ENCODE data around the gene LRP1B.
A peak's percentile ranks its signal among the peaks of the same experiment; 100 is the strongest.

Gene LRP1B

DNA sequence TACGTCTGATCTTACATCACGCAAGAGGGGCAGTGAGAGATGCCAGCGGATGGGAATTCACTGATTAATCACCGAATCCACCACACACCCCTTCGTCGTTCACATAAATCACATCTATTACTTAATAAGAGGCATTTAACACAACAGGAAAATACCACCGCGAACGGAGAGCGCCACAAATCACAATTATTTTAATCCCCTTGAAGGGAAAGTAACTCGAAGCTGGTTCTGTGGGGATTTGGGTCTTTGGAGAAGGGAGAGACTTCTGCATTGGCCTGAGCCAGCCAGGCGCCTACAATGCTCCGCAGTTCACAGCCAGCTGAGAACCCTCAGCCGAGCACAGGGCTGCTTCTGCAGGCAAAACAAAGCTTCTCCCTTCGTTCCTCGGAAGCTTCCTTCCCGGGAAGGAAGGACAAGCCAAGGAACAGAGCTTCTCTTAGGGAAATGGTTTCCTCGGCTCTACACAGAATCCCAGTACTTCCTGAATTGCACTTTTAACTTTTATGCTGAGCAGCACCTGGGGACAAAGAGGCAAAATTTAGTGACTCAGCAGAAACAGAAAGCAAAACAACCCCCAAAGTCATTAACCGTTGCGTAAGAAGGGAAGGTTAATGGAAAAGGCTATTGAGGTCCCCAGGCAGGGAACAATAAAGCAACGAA, at the start of gene LRP1B:
Gene LRP1B, minus strand, starts transcription at position 7 of the 660 bp plus-strand sequence. CDS start 287 bp downstream, outside the sequence.
- peak; percentile 40 for DNase-seq

DNA sequence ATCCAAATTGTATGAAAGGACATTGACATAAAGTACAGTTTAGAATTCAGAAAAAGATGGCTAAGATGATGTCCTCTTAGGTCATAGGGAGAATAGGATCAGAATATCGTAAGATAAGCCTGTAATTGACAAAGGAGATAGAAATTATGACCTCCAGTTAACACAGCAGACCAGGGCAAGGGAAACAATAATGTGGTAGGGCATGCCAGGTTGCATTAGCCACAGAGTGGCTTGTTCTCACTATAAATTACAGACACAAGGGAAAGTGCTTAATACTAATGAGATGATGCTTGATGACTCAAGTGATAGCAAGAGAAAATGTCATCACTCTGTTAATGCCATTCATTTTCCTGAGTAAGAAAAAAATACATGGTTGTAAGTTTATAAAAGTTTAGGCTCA, 48.9 kb upstream of the LRP1B start:
- no peak for DNase-seq

DNA sequence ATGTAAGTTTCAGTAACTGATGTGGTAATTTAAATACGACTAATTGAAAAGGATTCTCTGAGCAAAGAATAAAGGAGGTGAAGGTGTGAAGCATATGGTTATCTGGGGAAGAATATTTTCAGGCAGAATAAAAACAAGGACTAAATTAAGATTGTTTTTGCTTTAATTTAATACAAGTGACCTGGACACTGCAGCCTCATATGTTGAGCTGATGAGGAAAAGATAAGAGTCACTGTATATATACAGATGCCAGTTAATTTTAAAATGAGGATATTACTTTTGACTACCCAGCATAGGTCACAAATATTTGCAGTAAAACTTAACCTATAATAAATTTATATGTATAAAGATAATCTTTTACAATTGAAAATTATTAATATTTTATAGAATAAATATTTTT, 47.8 kb upstream of the LRP1B start:
- DNase-seq, result no peak

DNA sequence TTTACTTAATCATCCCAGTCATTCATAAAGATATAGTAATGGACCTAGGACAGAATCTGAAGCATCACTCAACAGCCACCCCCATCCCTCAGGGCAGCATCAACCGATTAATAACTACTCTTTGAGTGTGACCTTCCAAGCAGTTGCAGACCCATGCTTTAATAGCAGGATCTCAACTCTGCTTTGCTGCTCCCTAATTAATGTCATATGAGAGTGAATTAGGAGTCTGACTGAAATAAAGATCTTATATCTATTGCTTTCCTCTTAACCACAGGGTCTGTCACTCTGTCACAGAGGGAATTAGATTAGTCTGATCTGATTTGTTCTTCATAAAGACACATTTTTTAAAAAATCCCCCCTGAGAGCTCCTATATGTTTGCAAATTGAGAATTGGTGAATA, 46.1 kb upstream of the LRP1B start:
- no peak for DNase-seq

DNA sequence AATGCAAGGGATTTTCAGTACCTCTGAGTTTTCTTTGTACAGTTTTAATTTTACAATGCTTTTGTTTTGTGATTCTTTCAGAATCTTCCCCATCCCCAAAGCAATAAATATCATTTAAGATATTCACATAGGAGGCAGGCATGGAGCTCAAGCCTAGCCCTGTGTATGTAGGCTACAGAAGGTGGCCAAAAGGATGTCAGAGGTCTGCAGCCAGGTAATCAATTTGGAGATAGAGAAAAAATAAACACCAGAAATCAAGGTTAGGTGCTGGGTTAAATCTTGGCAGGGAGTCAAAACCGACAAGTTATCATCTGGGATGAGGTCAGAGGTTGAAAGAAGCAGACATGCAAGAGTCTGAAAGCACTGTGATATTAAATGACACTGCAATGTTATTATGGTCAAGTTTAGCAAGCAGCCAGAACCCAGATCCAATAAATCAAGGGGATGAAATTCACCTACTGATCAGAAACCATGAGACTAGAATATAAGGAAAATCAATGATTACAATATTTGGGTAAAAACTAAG, 45.1 kb upstream of the LRP1B start:
- DNase-seq, result no peak

DNA sequence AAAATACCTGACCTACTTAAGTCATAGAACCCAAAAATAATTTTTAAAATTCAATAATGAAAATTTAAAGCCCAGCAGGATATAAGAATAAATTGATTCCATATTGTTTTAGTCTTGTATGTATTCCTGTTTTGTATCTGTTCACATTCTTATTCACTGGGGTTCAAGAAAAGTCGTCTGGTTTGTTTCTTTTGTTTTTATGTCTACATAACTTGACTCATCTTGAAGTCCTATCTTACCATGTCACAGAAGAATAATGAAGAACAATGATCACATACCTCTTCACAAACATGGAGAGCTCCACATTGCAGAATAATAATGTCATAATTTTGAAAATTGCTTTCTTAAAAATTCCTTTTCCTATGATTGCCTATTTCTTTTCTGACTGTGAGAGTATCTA, 43.4 kb upstream of the LRP1B start:
- DNase-seq, result no peak

DNA sequence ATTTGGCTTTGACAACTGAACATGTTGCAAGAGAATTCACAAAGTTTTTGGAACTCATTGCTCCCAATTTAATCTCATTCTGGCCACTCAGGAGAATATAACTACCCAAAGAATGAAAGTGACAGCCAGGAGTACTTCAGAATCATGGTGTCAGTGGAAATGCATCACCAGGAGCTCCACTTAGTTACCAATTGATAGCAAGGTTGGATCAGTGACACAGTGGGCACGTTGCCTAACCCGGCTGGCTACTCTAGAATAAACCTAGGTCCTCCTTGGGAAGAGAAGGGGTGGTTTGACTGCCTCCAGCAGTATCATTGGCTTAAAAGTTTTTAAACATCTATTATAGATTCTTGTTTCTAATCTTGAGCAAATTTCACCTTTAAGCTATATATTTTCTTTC, 40.0 kb upstream of the LRP1B start:
- DNase-seq, result no peak

DNA sequence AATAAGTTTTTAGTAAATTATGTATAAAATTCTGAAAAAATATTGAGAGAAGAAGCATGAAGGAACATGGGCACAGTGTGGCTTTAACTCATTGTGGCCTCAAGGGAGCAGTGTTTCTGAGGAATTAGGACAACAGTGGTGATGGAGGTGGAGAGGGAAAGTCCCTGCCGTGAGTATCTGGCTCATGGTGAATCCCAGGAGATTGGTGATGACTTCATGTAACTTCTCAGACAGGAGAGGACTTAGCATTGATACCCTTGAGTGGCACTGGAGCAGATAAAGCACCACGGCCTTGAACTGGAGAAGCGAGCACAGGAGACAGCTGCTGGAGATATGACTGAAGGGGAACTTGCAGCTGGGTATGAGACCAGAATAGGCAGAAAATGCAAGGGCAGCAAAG, 35.0 kb upstream of the LRP1B start:
- no peak for DNase-seq

DNA sequence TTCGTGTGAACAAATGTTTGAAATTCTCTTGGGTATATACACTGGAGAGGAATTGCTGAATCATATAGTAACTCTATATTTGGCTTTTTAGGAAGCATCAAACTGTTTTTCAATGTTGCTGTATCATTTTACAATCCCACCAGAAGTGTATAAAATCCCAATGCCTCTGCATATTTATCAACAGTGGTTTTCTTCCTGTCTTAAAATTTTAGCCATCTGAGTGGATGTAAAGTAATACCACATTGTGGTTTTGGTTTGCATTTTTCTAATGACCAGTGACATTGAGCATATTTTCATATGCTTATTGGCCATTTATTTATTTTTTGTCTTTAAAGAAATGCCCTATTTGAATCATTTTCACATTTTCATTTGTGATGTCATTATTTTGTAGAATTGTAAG, 22.8 kb upstream of the LRP1B start:
- no peak for DNase-seq

DNA sequence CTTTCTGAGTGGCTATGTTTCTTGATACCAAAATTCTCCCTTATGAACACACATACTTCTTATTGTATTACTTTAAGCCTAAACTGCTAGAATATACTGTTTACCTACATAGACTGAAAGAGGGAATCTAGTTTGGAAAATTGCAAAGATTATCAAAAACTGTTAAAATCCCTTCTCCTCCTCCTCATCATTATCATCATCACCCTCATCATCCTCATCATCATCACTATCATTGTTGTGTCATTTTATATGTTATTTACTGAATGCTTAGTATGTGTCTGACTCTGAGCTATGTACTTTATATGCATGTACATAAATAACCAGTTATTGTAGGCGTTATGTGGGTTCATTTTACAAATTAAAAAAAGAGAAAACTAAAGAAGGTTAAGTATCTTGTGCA, 19.6 kb upstream of the LRP1B start:
- no peak for DNase-seq

DNA sequence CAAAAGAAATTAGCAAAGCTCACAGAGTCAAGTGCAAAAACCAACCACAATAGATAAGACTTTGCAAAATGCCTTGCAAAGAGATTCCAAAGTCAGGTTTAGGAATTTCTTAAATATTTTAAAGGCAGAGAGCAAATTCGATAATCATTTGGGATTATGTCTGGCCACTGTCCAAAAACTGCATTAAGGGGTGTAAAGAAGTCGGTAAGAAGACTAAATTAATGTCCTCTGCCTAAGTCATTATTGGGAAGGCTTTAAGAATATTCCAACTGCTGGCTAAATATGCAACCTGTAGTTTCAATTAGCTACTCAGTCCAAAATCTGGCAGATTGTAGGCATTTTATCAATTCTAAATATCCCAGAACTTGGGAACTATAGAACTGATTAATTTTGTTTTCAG, 13.7 kb upstream of the LRP1B start:
- no peak for DNase-seq

DNA sequence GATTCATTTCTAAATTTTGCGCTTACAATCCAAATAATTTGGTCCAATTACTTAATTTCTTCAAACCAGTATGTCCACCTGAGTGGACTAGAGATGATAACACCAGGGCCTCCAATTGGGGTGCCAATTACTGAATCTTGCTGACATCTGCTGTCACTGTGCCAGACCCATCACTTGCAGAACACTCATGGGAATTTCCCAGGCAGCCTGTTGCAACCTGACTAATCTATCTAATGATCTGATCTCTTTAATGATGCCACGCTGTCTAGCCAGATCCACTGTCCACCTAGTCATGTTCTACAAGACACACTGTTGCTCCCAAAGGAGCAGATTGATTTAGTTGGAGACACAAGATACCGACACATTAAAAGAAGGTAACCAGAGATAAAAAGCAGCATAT, 11.8 kb upstream of the LRP1B start:
- no peak for DNase-seq

DNA sequence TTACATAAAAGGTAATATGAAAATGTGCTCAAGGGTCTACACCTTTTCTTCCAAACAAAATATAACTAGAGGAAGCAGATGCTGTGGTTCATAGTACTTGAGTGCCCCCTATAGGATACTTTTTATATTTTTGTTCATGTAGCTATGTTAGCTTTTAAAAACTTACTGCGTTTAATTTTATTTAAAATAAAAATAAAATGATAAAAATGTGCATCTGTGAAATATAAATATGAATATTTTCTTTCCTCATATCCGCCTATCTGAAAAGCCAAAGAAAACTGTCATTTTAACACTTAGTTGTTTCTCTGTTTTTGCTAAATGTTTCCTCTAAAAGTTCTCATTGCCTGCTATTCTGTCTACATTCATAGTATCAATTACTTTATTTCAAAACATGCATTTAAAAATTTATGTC, 9.6 kb upstream of the LRP1B start:
- DNase-seq, result no peak

DNA sequence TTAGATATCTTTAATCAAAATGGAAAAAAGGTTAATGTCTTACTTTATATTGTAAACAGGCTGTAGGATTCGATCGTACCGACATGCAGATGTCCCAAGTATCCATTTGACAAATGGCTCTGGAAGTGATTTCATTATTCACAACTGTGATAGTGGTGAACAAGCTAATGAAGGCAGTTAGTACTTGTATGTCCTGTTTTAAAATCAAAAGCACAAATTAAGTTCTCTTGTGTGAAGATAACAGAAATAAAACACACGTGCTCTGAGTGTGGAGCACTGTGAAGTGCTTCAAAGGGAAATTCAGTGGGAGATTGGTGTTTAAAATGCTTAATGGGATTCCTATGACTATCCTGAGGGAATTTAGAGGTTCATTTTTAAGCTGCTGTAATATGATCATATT, 8.6 kb upstream of the LRP1B start:
- no peak for DNase-seq

DNA sequence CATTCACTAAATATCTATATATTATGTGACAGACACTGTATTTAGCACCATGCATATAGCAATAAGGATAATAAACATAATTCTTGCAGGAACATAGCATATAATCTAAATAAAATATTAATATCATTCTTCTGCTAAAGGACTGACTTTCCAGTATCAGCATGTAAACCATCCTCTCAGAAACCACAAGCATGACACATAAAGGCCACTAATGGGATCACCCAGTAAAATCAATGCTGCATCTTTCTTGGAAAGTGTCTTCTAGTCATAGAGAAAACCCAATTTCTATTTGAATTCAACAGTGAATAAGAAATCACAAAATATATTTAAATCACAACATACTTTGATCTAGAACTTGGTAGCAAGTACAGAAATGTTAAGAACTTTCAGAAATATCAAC, 5.8 kb upstream of the LRP1B start:
- DNase-seq, result no peak

DNA sequence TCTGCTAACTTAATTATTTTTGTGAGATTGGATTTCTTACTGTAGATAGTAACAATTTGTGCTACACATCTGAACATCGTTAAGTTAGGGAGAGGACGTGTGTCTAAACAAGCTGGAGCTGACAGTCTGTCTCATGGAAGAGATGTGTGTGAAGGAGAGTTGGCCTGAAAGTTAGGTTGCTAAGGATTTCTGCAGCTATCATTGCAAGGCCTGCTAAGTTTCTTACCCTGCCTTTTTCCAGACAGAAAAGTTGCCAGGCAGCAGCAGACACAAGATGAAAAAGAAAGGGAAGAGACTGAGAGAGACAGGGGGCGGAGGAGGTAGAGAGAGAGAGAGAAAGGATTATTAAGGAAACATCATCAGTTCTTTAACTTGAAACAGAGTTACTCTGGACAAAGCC, 4.1 kb upstream of the LRP1B start:
- DNase-seq, result no peak

DNA sequence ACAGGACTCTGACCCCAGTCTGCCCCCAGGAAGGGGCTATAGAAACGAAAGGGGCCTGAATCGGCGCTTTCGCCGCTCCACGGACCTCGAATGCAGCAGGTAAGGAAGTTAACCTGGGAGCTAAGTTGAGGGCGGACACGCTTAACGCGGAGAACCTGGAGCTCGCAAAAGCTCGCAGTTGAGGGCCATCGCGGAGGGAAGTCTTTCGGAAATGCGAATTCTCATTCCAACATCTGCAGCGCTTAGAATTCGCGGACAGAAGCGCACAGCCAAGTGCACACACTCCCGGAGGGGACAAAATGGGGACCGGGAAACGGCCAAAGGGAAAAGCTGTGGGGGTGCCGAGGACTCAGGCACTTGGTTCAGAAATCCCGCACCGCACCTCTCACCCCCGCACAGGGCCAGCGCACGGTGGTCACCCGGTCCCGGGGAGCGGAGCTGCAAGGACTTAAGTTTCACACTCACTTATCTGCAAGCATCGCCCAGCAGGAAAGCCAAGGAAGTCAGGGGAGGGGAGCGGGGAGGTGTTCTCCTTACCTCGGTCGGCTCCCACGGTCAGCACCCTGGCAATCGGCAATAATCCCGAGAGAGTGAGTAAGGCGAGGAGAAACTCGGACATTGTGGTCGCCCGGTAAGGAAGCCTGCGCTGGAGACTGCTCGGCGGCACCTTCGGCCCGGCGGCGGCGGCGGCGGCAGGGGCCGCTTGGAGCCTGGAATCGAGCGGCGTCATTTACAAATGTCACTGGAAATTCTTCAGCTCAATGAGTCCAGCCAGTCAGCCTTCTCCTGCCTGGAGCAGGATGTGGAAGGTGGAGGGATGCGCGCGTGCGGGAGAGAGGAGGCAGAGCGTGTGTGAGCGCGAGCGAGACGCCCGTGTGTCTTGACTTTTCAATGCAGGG, 456 bp downstream of the LRP1B start:
- peak; percentile 12 for DNase-seq

DNA sequence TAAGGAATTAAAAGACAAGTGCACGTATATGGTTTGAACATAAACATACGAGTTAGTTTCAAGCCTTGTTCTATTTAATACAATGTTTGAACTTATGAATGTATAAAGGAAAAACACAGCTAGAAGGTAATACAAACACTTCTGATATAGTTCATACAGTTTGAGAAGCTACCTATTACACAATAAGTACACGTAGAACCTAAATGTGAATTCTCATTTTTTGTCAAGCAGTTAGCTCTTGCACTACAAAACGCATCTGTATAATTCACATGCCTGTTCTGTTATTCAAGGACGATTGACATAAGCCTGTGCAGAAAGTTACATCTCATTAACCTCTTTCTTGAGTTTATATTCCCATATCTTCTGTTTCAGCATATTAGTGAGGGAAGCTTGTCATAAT, 2.7 kb downstream of the LRP1B start:
- DNase-seq, result no peak

DNA sequence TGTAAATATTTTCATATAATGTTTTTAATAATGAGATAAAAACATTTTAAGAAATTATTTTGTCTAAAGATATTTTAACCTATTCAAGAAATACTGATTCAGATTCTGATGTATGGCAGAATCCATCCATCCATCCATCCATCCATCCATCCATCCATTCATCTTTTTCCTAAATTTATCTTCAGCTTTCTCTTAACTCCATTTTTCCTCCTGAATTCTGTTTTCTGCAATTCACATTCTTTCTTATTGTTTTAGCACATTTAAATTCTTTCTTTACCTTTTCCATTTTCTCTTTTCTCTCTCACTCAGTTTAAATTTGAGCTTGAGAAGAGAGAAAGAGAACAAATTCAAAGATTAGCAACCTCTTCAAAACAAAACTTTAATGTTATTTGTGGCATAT, 3.6 kb downstream of the LRP1B start:
- DNase-seq, result no peak

DNA sequence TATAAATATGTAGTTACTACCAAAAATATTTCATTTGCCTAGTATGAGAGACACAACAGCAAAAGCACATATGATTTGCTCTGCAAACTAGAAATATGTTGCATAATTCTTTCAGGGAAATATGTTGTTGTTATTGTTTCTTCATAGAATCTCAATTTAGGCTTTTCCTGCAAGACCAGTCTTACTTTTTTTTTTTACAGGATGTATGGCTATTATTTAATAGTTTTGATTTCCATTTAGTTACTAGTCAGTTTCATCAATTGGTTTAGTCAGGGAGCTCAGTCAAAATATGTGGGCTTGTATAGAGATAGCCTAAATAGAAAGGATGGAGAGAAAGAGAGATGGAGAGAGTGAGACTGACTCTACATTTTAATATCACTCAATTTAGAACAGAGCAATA, 6.1 kb downstream of the LRP1B start:
- no peak for DNase-seq

DNA sequence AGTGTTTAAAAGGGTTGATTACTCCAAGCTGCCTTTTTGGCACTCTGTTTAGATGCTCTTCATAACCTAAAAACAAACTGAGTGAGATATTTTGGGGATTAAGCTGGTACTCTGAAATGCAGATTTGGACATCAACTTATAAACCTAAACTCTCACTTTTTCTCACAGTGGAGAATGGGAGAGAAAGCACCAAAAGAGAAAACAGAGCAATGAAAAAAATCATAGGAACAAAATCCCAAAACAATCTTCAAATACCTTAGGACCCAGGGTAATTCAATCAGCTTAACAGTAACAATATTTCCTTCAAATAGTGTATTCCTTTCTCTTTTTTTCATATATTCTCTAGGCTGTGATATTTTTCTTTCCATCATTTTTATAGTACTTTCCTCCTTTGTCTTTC, 11.5 kb downstream of the LRP1B start:
- no peak for DNase-seq

DNA sequence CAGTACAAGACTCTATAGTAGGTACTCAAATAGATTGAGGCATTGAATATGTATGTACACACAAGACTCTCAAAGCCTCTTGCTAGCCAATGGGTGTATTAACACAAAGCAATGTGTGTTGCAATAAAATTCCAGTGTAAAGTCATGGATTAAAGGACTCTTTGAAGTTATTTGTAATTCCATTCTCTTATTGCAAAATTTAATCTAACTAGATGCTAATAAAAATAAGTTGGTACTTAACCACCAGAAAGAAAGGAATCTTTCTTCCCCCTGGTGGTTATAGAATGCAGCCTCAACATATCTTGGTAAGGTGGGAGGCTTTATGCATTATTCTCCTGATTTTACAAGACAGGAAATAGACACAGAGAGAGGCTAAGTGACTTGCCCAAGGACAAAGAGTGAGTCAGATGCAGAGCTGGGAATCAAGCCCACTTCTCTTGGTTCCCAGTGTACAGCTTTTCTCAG, 18.0 kb downstream of the LRP1B start:
- no peak for DNase-seq

DNA sequence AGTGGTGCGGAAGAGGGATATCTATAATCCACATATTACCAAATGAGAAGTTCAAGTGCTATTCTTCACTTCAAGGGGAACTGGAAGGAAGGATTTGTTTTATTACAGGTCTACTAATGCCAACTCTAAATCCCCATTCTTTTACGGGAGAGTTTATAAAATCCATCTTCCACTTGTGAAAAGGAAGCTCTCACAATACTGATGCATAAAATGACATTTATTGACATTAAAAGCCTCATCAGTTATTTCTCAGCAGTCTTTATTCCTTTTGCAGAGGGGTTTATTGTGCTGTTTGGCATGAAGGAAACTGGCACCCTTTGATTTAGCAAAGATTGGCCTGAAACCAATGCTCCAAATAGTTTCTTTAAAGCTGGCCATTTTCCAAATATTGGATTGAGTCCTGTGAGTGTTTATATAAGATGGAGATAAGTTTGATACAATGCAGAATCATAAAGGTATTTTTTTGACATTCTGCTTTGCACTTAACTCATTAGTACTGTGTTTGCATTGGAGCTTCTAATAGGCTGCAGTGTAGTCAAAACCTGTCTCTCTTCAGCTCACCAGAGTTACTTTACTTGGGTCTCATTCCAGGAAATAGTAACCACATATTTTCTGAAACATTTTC, 26.6 kb downstream of the LRP1B start:
- no peak for DNase-seq

DNA sequence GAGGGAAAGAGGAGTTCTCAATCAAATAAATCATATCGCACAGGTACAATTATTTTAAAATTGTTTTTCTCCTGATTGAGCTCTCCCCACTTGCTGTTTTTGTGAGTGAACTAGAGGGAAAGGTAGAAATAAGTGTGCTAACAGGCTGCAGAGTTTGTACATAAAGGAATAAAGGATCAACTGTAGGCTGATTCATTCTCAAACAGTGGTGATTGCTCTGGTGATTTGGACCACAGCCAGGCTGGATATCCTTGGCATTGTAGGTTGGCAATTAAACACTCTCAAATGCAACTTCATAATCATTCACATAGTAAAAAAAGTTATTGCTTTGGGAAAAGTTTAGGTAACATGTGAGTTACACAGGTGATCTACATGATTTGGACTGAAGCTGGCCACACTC, 29.8 kb downstream of the LRP1B start:
- DNase-seq, result no peak

Data from NCI-H1048 (cell line).